GM23338 (cell line): ENCODE results near the gene MTCL3.
A peak's percentile ranks its signal among the peaks of the same experiment; 100 is the strongest.

ENCODE experiments used
- ATAC-seq: fragments of 200-7000 bp; cut with Tn5 transposase; 3 replicates; pipeline ENCODE4 v1.9.1; 2020
- DNase-seq: peaks from one replicate; pipeline ENCODE4 v3.0.0-alpha.2; 2015; ENCODE audit warnings: low spot score
- H2AFZ ChIP-seq: fragments of 200-600 bp; sonication (generic); 2 replicates; pipeline ENCODE4 v1.8.0; 2016; ENCODE audit warnings: antibody characterized with exemption, mild to moderate bottlenecking, moderate library complexity
- H3F3A ChIP-seq: fragments of 200-600 bp; sonication (generic); replicated peaks from 2 replicates; pipeline ENCODE4 v1.8.0; 2017; ENCODE audit warnings: antibody characterized with exemption, mixed run types, low read depth
- H3K27ac ChIP-seq: fragments of 200-600 bp; sonication (generic); 2 replicates; pipeline ENCODE4 v1.6.1; 2016; ENCODE audit warnings: low read depth
- H3K27me3 ChIP-seq: fragments of 200-600 bp; sonication (generic); 2 replicates; pipeline ENCODE4 v1.8.0; 2016; ENCODE audit warnings: mild to moderate bottlenecking, mixed run types, moderate library complexity; ENCODE audit not compliant: insufficient read depth
- H3K36me3 ChIP-seq: fragments of 200-600 bp; sonication (generic); 2 replicates; pipeline ENCODE4 v1.8.0; 2016; ENCODE audit warnings: mild to moderate bottlenecking; ENCODE audit not compliant: insufficient read depth
- H3K4me1 ChIP-seq: fragments of 200-600 bp; sonication (generic); 2 replicates; pipeline ENCODE4 v1.8.0; 2016; ENCODE audit warnings: mild to moderate bottlenecking, moderate library complexity; ENCODE audit not compliant: insufficient read depth
- H3K4me2 ChIP-seq: fragments of 200-600 bp; sonication (generic); 2 replicates; pipeline ENCODE4 v1.7.1; 2017; ENCODE audit warnings: mixed run types
- H3K4me3 ChIP-seq: fragments of 200-600 bp; sonication (generic); 2 replicates; pipeline ENCODE4 v1.6.1; 2016; ENCODE audit warnings: mixed run types
- H3K79me2 ChIP-seq: fragments of 200-600 bp; sonication (generic); replicated peaks from 2 replicates; pipeline ENCODE4 v1.8.0; 2017; ENCODE audit warnings: mild to moderate bottlenecking; ENCODE audit not compliant: insufficient read depth
- H3K9me2 ChIP-seq: fragments of 200-600 bp; sonication (generic); 2 replicates; pipeline ENCODE4 v1.8.0; 2017; ENCODE audit not compliant: insufficient read depth
- H4K20me1 ChIP-seq: fragments of 200-600 bp; sonication (generic); replicated peaks from 2 replicates; pipeline ENCODE4 v1.8.0; 2017; ENCODE audit warnings: mild to moderate bottlenecking; ENCODE audit not compliant: insufficient read depth
- H3K27ac Mint-ChIP-seq: 2 replicates; pipeline ENCODE4 v1.8.0; 2020; ENCODE audit warnings: inconsistent platforms, mild to moderate bottlenecking, moderate library complexity, mixed read lengths
- H3K27me3 Mint-ChIP-seq: 3 replicates; pipeline ENCODE4 v1.8.0; 2022; ENCODE audit warnings: low read depth, mild to moderate bottlenecking, moderate library complexity, mixed read lengths, inconsistent platforms; ENCODE audit not compliant: insufficient read depth, poor library complexity
- H3K36me3 Mint-ChIP-seq: 3 replicates; pipeline ENCODE4 v1.8.0; 2021; ENCODE audit warnings: low read depth, mild to moderate bottlenecking, inconsistent platforms, moderate library complexity, mixed read lengths
- H3K4me1 Mint-ChIP-seq: 3 replicates; pipeline ENCODE4 v1.8.0; 2020; ENCODE audit warnings: mild to moderate bottlenecking, inconsistent platforms, mixed read lengths
- H3K4me3 Mint-ChIP-seq: 3 replicates; pipeline ENCODE4 v1.8.0; 2021; ENCODE audit warnings: moderate library complexity, mild to moderate bottlenecking, inconsistent platforms, mixed read lengths
- H3K9me3 Mint-ChIP-seq: 3 replicates; pipeline ENCODE4 v1.8.0; 2020; ENCODE audit warnings: moderate library complexity, mild to moderate bottlenecking, inconsistent platforms, mixed read lengths
- CREB1 ChIP-seq: fragments of 250-450 bp; sonication (Bioruptor Pico); IDR thresholded peaks from 2 replicates; pipeline ENCODE4 v1.5.0; 2020; ENCODE audit warnings: low read depth, mild to moderate bottlenecking, moderate library complexity
- CTCF ChIP-seq, 2 experiments: fragments of 200-600 bp in 1 of 2; sonication (generic) in 1 of 2; conservative IDR thresholded peaks; 2 replicates each; pipeline versions ENCODE4 v1.5.1 to v1.6.1; 2016 to 2017; ENCODE audit warnings: antibody characterized with exemption in 2 of 2, low read depth in 2 of 2, mild to moderate bottlenecking in 2 of 2, moderate library complexity in 1 of 2
- JUNB ChIP-seq: IDR thresholded peaks from one replicate; pipeline ENCODE4 v1.6.1; 2016; ENCODE audit warnings: antibody characterized with exemption; ENCODE audit not compliant: unreplicated experiment
- POLR2AphosphoS5 ChIP-seq: IDR thresholded peaks from 2 replicates; pipeline ENCODE4 v1.6.1; 2016; ENCODE audit warnings: antibody characterized with exemption, low read depth
- ZNF114 ChIP-seq: fragments of 250-450 bp; sonication (Bioruptor Pico); IDR thresholded peaks from 2 replicates; pipeline ENCODE4 v1.5.0; 2020; ENCODE audit warnings: mild to moderate bottlenecking, moderate library complexity
- ZNF462 ChIP-seq: fragments of 250-450 bp; sonication (Bioruptor Pico); IDR thresholded peaks from 2 replicates; pipeline ENCODE4 v1.5.0; 2020; ENCODE audit warnings: mild to moderate bottlenecking, moderate library complexity

MTCL3 gene

GRCh38 chr6:127550403-127550802, 31.3 kb upstream of the MTCL3 start (continued):
- TF ChIP-seq ZNF462 (CRISPR knock-in tag) (no peak), ZNF114 (CRISPR knock-in tag) (no peak), JUNB (no peak), POLR2AphosphoS5 (no peak)

- Histone ChIP-seq H3F3A (no peaks in the 10 kb centered on the region), H3K4me3 (no peak overlapping the region), H3K27me3 (no peaks in the 10 kb centered on the region), H3K27ac (no peak overlapping the region), H3K36me3 (no peaks in the 10 kb centered on the region), H3K79me2 (no peaks in the 10 kb centered on the region), H3K4me1 (no peaks in the 10 kb centered on the region), H3K9me2 (no peaks in the 10 kb centered on the region), H3K4me2 (no peak overlapping the region), H4K20me1 (no peaks in the 10 kb centered on the region), H2AFZ (no peak overlapping the region)
- peaks cover 8% of the 10 kb centered on the region; the same call in 2 of the 3 replicates for H3K4me1 Mint-ChIP-seq
- ATAC-seq (no peak), DNase-seq (peak; percentile 32)
- TF ChIP-seq CTCF (conservative IDR thresholded peaks at IDR 0.05; ENCODE audit: low read depth in 2 of 2) (peak in 1 of 2 experiments; percentile 31; a peak in 2 of 4 replicates), CREB1 (CRISPR knock-in tag) (no peak)
- H3K4me3 Mint-ChIP-seq, result no peak overlapping the region
- H3K9me3 Mint-ChIP-seq, result no peaks in the 10 kb centered on the region
- no peaks in the 10 kb centered on the region for H3K36me3 Mint-ChIP-seq
- H3K27me3 Mint-ChIP-seq, result no peaks in the 10 kb centered on the region
- no peak overlapping the region for H3K27ac Mint-ChIP-seq
Measured at GRCh38 chr6:127547904-127548649, 28.9 kb upstream of the MTCL3 start.
